HG03139 (cell line): ENCODE measurements around the gene BLOC1S3.

Source experiments
- ATAC-seq: cut with Tn5 transposase; IDR thresholded peaks from one replicate; pipeline ENCODE4 v1.9.1; 2021; ENCODE audit not compliant: unreplicated experiment

Gene BLOC1S3, protein sequence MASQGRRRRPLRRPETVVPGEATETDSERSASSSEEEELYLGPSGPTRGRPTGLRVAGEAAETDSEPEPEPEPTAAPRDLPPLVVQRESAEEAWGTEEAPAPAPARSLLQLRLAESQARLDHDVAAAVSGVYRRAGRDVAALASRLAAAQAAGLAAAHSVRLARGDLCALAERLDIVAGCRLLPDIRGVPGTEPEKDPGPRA

DNA sequence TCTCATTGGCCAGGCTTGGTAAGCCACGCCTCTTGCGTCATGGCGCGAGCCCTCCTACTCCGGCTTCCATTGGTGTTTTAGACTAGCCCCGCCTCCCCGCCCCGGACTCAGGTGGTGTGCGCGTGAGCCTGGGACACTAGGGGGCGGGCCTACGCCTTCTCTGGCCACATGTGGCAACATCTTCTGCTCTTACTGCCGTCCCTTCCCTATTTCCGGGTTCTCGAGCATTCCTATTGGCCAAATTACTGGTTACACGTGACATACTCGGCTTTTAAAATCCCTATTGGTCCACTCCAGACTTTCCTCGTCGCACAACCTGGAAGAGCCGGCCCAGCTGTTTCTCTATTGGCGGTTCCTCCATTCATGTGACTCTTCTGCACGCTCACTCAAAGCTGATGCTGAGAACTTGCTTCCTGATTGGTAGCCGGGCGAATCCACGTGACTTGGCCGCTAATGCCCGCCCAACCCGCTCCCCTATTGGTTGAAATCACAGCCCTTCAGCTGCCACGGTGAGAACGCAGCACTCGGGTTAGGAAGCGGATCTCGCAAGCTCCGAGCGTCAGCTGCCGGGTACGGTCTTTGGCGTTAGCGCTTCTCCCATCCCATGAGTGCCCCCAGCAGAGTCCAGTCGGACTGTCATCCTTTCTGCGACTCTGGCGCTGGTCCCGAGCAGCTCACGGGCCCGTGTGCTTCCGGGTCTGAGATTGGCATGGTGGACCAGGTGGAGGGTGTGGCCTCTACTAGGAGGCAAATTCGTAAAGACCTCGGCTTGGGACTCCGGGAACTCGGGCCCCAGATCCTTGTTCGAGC lies at the start of gene BLOC1S3:
TSS of gene BLOC1S3 (plus strand) at position 523 of the 810 bp plus-strand sequence. CDS start 513 bp downstream, outside the sequence.
- ATAC-seq = peak; percentile 72

GRCh38 chr19:45128806-45129205 lies 49.8 kb upstream of the BLOC1S3 start:
- ATAC-seq = no peak

- ATAC-seq = no peak
These were observed 48.3 kb upstream of the BLOC1S3 start for GRCh38 chr19:45130236-45130635.

DNA sequence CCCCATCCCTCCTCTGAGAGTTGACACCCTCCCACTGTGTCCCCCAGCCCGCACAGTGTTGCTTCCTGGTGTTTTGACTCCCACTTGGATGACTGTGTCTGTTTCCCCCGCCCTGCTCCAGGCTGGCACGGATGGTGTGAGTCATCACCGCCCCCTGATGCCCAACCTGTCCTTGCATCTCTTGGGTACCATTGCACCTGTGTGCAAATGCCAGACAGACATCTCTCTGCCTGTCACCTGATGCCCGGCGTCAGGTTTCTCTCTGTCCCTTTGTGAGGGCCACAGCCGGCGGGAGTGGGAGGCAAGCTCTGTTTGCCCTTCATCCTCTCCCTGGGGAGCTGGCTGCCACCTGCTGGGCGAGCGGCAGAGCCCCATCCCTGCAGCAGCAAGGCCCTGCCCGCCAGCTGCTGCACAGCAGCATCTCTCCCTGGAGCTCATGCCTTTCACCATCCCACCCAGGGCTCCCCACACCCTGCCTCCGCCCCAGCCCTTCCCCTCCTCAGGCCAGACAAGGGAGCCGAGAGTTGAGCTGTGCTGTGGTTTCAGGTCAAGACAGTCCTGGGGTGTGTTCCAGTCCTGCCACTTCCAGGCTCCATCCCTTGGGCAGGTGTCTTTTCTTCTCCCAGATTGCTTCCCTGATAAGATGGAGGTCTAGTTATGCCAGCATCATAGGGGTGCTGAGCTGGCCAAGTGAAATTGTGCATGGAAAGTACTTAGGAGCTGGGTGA lies 47.5 kb upstream of the BLOC1S3 start:
- no peak for ATAC-seq

- ATAC-seq = no peak
These were observed 44.9 kb upstream of the BLOC1S3 start for GRCh38 chr19:45133661-45134060.

- no peak for ATAC-seq
These were observed 43.3 kb upstream of the BLOC1S3 start for GRCh38 chr19:45135176-45135885.

DNA sequence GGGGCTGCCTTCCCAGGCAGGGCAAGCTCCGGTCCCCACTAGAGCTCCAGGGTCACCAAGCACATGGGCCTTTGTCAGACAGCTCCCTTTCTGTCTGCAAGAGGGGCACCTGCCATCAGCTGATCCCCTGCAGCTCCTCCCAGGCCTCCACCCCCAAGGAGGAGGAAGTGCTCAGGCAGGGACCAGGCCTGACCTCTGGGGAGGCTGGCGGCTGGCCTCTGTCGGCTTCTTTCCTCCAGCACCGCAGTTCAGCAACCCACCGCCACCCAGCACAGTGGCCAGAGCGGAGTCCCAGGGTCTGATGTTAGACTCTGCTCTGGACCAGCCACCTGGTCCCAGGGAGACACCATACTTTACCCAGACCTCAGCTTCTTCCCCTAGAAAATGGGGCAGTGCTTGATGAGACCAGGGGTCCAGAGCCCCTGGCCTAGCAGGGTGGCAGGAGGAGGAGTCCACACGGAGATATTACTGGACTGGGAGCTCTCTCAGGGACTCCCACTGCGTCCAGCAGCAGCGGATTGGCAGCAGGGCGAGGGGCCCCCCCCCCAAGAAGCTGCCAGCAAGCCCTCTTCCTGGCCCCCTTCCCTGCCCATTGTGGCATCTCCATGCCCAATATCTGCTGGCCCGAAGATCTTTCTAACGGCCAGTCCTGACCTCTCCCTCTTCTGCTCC lies 41.9 kb upstream of the BLOC1S3 start:
- ATAC-seq = no peak

DNA sequence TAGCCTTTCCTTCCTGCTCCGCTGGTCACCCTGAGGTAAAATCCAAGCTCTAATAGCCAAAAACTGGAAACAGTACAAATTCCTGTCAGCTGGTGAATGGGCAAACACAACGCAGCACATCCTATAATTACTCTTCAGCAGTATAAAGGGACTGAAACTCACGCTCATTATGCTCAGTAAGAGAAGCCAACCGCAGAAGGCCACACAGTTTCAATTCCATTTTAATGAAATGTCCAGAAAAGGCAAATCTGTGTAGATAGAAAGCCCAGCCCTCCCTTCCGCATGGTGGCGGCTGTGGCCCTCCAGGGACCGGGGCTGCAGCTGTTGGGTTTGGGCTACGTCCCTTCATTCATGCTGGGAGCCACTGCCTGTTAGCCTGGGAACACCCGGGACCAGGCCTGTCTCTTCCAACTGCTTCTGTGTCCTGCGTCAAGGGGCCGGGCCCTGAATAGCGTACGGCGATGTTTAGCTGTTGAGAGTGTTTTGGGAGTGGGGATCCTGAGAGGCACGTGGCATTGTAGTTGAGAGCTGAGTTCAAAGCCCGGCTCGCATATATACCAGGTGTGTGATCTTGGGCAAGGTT lies 41.3 kb upstream of the BLOC1S3 start:
- peak; percentile 65 for ATAC-seq

DNA sequence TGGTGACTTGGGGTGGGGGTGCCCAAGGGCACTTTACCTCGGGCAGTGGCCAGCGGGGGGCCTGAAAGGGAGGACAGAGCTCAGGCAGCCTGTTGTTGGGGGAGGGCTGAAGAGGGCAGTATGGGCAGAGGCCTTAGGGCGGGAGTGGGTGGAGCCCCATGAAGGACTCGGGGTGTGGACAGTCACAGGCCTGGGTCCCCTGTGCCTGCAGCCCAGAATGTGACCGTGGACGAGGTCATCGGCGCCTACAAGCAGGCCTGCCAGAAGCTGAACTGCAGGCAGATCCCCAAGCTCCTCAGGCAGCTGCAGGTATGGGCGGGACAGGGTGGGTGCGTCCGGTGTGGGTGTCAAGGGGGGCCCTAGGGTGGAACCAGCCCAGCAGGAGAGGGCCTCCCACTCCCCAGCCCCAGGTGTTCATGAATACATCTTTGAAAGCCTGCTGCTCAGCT lies 40.3 kb upstream of the BLOC1S3 start:
- no peak for ATAC-seq

- no peak for ATAC-seq
These were observed 39.1 kb upstream of the BLOC1S3 start for GRCh38 chr19:45139286-45140143.

GRCh38 chr19:45140144-45140503 lies 38.5 kb upstream of the BLOC1S3 start:
- ATAC-seq = no peak

- no peak for ATAC-seq
These were observed 38.1 kb upstream of the BLOC1S3 start for GRCh38 chr19:45140533-45140932.

DNA sequence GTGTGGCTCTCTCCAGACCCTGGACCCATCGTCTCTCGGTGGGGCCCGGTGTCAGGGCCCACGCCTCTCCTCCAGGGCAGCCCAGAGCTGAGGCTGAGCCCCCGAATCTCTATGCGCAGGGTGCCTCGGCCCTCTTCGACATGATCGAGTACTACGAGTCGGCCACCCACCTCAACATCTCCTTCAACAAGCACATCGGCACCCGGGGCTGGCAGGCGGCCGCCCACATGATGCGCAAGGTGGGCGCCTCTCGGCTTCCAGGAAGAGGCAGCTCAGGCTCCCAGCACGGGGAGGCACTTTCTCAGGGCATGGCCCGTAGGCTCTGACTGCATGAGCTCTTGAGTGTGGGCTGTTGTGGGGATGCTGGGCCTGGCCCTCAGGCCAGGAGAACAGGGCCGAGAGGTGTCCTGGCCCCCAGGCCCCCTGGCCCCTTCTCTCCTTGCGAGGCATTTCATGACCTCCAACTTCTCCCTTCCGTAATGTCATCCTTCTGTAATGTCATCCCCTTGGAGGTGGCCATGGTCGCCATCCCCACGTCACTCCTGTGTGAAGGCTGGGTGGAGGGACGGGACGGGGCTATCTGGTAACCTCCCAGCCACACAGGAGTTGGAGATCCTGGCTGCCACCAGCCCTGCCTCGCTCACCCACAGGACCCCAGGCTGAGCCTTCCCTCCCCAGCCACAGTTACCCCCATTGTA lies 37.2 kb upstream of the BLOC1S3 start:
- ATAC-seq = no peak

DNA sequence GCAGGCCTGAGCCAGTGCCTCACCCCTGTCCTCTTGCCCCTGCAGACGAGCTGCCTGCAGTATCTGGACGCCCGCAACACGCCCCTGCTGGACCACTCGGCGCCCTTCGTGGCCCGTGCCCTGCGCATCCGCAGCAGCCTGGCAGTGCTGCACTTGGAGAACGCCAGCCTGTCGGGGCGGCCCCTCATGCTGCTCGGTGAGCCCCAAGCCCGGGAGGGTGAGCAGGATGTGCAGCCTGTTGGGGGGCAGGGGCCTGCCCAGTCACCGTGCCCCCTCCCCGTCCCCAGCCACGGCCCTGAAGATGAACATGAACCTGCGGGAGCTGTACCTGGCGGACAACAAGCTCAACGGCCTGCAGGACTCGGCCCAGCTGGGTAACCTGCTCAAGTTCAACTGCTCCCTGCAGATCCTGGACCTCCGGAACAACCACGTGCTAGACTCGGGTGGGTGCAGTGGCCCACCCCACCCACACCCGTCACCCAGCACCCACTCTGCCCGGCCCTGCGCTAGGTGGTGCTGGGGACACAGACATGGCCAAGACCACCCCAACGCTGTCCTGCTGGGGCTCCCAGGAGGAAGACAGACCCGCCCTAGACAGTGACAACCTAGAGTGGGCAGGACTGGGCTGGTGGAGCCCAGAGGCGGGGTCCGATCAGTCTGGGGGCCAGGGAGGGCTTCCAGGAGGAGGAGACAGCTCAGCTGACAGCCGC lies 36.4 kb upstream of the BLOC1S3 start:
- ATAC-seq = no peak

DNA sequence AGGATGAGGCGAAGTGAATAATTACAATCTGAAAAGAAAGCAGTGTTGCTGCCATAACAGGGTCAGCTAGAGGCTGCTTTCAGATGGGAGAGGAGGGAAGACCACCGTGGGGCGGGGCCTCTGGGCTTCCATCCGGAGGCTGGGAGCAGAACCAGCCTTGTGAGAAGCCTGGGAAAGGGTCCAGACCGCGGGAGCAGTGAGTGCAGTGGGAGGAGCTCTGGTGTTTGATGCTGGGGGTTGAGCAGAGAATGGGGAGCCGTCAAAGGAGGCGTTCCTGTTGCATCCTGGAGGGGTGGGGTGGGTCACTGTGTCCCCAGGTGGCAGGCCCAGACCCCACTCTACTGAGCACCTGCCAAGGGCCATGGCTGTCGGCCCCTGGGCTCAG lies 35.9 kb upstream of the BLOC1S3 start:
- ATAC-seq = no peak

DNA sequence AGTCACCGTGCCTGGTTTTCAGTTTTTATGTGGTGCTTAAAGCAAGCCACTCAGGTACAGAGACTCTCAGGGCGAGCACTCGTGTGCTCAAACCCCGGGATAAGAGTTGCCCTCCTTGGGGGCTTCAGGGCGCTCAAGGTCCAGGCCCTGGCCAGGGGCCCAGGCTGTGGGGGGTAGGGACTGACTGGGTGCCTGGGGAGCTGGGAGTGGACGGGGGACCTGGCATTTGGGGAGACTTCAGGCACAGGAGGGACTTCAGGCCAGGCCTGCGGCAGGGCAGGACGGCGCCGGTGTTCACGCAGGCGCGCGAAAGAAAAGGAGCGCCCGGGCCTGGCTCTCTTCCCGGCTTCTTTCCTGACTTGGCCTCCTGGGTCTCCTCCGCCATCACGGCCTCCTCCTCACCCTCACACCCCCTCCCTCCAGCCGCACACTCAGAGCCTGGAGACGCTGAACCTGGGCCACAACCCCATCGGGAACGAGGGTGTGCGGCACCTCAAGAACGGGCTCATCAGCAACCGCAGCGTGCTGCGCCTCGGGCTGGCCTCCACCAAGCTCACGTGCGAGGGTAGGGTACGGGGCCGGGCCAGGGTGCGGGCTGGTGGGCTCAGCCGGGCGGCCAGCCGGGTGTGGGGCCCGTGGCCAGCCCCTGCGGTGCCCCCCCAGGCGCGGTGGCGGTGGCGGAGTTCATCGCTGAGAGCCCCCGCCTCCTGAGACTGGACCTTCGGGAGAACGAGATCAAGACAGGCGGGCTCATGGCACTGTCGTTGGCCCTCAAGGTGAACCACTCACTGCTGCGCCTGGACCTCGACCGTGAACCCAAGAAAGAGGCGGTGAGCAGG lies 33.9 kb upstream of the BLOC1S3 start:
- no peak for ATAC-seq
